HG03342 (cell line): Measurements from ENCODE around the gene RTN4RL2.

ENCODE experiments used
- ATAC-seq: cut with Tn5 transposase; IDR thresholded peaks from one replicate; pipeline ENCODE4 v1.9.1; 2021; ENCODE audit warnings: mild to moderate bottlenecking, moderate library complexity; ENCODE audit not compliant: unreplicated experiment

Gene RTN4RL2

DNA sequence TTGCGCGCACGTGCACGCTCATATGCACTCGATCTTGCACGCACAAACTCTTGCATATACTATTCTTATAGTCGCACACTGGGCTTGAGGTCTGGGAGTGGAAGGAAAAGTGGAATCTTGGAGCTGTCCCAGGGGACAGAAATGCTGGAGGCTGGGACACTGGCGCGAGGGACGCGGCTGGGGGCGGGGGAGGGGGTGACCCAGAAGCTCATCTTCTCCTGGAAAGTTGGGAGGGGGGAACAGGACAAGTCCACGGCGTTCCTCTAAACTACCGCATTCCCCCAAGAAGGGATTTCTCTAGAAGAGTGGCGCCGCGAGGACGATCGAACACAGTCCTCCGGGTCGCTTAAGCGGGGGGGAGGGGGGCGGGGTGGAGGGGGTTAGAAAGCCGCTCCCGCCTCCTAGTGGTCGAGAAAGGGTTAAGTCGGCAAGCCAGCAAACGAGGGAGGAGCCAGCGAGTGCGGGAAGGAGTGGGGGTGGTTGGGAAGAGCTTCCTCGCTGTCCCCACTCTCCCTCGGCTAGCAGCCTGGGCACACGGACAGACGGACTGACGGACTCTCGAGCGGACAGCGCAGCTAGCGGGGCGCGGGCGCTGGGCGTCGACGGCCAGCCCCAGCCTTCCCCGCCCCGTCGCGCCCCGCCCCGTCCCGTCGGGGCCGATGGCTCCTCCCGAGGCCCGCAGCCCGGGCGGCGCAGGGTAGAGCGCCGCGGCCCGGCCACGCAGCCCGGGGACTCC is at the start of gene RTN4RL2:
Gene RTN4RL2, plus strand, starts transcription at position 507 of the 736 bp plus-strand sequence. CDS start 338 bp downstream, outside the sequence.
- peak; percentile 39 for ATAC-seq

DNA sequence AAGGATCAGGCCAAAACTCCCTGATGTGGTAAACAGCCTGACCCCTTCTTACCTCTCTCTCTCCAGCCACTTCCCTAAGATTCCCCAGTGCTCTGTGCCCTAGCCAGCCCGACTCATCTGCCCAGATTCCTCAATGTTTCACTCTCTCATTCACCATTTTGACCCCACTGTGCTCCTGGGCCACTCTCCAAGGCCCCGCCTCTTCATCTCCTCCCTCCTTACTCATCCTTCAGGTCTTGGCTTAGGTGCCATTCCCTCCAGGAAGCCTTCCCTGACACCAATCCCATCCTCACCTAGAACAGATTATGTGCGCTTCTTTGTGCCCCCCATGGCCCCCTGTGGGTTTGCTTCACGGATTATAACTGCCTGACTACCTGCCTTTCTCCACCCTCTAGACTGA is 46.6 kb upstream of the RTN4RL2 start:
- ATAC-seq = no peak

- ATAC-seq = no peak
Measured at GRCh38 chr11:57414612-57415212, 45.6 kb upstream of the RTN4RL2 start.

DNA sequence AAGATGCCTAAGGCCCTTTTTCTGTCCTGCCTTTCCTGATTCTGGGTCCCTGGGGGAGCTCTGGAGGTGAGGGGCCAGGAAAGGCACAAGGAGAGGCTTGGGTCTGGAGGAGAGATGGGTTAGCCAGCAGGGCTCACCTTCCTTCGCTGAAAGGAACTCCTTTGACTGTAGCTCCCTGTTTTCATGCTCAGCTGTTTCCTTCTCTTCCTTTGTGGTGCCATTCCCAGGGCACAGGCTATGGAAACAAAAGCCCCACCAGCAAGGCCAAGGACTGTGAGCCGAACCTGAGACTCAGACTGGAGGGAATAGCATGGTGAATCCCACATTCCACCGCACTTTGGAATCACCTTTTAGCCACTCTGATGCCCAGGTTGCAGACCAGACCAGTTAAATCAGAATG is 43.9 kb upstream of the RTN4RL2 start:
- ATAC-seq = no peak

DNA sequence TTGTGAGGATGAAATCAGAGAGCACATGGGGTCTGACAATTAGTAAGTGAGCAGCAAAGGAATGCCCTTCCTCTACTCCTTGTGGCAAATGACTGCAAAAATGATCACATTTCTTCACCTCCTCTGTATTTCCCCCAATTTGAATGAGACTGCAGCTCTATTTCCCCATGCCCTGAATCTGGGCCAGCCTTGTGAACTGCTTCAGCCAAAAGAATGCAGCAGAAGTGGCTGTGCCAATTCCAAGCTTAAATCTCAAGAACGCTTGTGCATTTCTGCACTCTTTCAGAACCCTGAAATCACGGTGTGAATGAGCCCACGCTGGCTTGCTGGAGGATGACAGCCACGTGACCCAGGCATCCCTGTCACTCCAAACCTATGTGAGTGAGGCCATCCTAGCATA is 43.3 kb upstream of the RTN4RL2 start:
- no peak for ATAC-seq

DNA sequence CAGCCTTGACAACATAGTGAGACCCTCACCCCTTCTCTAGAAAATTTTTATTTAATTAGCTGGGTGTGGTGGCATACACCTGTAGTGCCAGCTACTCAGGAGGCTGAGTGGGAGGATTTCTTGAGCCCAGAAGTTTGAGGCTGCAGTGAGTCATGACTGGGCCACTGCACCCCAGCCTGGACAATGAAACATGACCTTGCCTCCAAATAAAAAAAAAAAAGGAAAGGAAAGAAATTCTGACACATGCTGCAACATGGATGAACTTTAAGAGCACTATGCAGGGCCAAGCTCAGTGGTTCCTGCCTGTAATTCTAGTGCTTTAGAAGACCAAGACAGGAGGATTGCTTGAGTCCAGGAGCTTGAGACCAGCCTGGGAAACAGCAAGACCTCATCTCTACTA is 42.2 kb upstream of the RTN4RL2 start:
- ATAC-seq = no peak

- no peak for ATAC-seq
Measured at GRCh38 chr11:57419146-57419545, 41.2 kb upstream of the RTN4RL2 start.

- ATAC-seq = no peak
Measured at GRCh38 chr11:57421066-57421465, 39.3 kb upstream of the RTN4RL2 start.

- ATAC-seq = no peak
Measured at GRCh38 chr11:57421805-57422204, 38.5 kb upstream of the RTN4RL2 start.

- no peak for ATAC-seq
Measured at GRCh38 chr11:57422669-57423068, 37.7 kb upstream of the RTN4RL2 start.

- no peak for ATAC-seq
Measured at GRCh38 chr11:57424137-57424791, 36.1 kb upstream of the RTN4RL2 start.

DNA sequence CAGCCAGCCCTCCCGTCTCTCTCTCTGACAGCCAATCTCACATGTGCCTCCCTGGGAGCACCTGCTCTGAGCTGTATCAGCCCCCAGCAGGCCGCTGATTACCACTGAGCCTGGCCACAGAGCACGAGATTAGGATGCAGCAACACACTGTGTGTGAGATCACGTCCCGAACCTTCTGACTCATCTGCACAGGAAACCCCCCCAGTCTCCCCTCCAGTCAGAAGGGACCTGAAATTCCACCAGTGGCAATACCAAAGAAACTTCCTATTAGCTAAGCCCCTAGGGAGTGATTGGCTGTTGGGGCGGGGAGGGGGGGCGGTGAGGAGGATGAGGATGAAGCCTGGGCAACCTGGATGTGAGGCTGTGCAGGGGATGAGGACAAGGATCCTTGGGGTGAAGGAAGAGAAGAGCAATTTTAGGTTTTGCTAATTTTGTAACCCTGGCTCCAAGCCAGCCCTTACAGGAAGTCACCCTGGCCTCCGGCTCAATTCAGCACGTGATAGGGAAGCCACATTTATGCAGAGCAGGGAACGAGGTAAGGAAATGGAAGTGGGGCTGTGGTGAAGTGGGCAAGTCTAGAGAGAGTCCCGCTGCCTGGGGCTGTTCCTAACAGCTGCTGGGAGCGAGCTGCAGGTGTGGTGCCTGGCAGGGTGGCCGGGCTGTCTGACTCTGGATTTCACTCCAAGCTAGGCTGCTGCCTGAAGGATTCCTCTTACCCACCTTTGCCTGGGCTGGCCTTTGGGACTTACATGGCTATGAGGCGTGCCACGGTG is 35.4 kb upstream of the RTN4RL2 start:
- ATAC-seq = peak; percentile 91

DNA sequence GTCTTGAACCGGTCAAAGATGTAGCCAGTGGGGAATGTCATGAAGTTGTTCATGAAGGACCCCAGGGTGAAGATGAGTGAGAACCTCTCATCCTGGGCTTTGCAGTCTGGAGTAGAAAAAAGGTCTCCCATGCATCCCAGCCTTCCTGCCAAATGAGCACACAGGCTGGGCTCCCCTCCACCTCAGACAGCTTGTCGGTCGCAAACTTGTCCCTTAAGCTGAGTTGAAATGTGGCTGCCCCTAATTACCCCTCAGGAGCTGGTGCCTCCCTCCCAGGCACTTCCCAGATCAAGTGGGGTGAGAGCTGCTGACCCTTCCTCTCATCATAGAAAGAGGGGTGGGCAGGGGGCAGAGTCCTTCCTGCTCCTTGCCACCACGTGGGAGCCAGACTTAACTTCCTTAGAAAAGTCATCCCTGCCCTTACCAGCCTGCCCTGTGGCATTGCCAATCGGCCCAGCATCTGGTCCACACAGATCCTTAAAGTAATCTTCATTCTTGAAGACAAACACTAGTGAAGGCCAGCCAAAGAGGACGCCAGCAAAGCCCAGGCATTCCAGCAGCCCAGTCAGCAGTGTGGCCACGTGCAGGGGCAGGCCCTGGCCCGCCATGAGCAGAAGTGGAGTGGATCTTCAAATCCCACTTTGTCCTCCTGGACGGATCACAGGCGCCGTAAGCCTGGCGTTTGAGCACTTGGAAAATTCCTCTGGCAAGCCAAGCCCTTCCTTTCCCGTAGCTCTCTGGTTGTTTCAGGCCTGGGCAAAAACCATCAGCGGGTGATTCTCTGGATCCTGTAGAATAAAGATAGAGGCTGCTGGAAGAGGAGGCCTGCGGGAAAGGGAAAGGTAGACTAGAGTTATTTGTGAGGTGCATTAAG is 34.5 kb upstream of the RTN4RL2 start:
- ATAC-seq = no peak

DNA sequence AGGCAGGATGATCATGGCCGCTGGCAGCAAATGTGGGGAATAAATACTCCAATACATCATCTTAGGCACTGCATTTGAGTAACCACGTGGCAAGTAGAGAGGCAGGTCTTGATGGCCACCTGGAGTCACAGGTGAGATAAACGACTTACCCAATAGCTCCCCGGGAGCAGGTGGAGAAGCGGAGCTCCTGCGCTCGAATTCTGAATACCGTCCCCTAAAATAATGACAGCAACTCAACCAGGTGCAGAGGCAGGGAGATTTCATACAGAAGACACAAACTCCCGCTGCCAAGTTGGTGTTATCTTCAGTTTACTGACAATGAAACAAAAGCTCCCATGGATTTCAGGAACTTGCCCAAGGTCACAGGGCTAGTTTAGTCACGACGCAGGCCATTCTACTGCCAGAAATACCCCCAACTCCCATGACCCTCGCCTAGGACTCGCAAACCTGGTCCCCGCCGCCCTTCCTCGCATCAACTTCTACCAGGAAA is 33.8 kb upstream of the RTN4RL2 start:
- ATAC-seq = no peak

- peak; percentile 54 for ATAC-seq
Measured at GRCh38 chr11:57426929-57427726, 33.2 kb upstream of the RTN4RL2 start, which contains the start of gene SLC43A3. Gene SLC43A3 (minus strand): TSS chr11:57427121. CDS start chr11:57426172, 949 bp downstream.

DNA sequence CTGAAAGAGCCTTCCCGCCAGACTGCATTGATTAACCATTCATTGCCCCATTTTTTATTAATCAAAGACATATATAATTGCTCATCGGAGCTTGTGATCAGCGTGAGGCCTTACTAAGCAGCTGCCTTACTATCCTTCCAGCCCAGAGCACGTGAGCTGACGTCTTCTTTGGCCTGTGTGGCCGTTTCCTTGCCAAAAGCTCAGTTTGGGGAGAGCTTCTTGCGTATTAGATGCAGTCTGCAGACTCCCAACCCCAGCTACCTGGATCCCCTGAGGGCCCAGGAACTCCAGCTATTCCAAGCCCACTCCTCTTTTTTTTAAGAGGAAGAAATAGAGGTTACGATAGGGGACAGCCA is 32.6 kb upstream of the RTN4RL2 start:
- no peak for ATAC-seq

DNA sequence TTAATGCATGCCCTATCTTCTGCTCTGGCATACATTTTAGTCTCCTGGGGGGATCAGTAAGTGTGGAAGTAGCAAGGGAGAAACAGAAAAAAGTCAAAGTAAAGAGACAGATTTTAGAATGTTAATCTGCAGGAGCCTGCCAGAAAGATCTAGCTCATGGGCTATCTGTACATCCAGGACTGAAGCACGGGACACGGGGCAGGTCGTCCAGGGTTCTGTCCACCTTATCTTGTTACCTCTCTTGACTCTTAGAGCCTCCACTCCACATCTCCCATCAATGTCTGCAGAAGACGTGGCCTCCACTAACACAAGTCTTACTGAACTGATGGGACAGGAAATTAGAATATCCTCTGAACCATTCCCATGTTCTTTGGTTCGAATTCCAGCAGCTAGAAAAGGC is 31.7 kb upstream of the RTN4RL2 start:
- ATAC-seq = no peak

DNA sequence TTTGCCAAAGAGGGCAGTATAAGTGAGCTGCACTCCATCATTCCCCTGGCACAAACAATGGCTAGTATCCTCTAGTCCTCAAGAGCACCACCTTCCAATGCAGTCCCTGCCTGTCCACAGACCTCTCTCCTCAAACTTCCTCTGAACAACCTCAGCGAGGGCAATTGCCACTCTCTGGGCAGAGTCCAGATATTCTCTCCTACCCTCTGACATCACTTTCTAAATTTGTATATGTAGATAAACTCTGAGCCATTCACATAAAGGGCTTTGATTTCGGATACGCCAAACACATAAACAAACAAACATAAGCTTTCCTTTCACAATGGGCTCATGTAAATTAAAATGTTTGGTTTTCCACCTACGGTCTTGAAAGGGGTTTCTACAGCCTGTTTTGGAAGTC is 30.4 kb upstream of the RTN4RL2 start:
- no peak for ATAC-seq

DNA sequence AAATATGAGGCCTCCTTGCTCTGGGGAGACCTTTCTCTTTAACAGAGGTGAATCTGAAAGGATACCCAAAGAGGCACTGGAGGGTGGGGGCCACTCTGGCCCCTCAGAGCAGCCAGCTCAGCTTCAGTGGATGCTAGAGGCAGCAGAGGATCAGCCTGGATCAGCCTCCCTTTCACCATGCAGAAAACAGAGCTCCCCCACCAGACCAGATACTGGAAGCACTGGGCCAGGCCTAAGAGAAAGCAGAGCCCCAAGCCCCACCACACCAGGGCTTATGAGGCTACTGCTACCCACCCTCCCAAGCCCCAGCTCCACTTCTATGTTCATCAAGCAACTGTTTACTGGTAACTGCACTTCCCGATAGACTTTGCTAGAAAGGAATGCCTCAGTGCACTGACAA is 29.4 kb upstream of the RTN4RL2 start:
- no peak for ATAC-seq
